Endothelial cell of umbilical vein (primary cell): ENCODE results near the gene ZC3H12C. TPM values are rescaled to one million over a fixed set of nuclear protein-coding genes. Genes with fewer than 3 reads are reported as not detected.
A peak's percentile ranks its signal among the peaks of the same experiment; 100 is the strongest.

Experiments used
- BruUV-seq: library from RNA; stranded (reverse); fragments of 400-500 nt; replicated peaks from 2 replicates; lab custom pipeline; 2021; lab: Mats Ljungman, UMichigan
- CTCF ChIA-PET: fragments of 300-600, 350-600 bp; sonication (Branson Sonifier 250); formaldehyde crosslinking; loops from one replicate; lab custom pipeline; 2021; ENCODE audit warnings: antibody characterized with exemption, inconsistent platforms; lab: Charles Lee
- POLR2A ChIA-PET: fragments of 300-600, 350-600 bp; sonication (Branson Sonifier 250); formaldehyde crosslinking; loops from one replicate; lab custom pipeline; 2021; ENCODE audit warnings: antibody characterized with exemption, inconsistent platforms; lab: Charles Lee
- DNase-seq: peaks from one replicate; pipeline ENCODE4 v3.0.0-alpha.2; 2011; ENCODE audit warnings: low read depth, low spot score
- FAIRE-seq: peaks from 2 replicates; lab custom pipeline; 2011; peaks lifted over from hg19 to GRCh38; lab: Jason Lieb, UNC
- H2AFZ ChIP-seq: 2 replicates; pipeline ENCODE4 v1.6.0; 2012; ENCODE audit warnings: low read depth, low read length, control low read depth, inconsistent platforms
- H3K27ac ChIP-seq: 2 replicates; pipeline ENCODE4 v1.5.1; 2011; ENCODE audit warnings: low read depth, mild to moderate bottlenecking, control low read depth, low read length, moderate library complexity; ENCODE audit not compliant: insufficient read depth
- H3K27me3 ChIP-seq, 2 experiments: 2 replicates each; pipeline versions ENCODE4 v1.6.0 to v1.6.1; 2011; ENCODE audit warnings: low read length in 2 of 2, mixed read lengths in 1 of 2; ENCODE audit not compliant: control insufficient read depth in 2 of 2, insufficient read depth in 2 of 2
- H3K36me3 ChIP-seq, 2 experiments: 2 replicates in 1 of 2; 3 replicates in 1 of 2; pipeline ENCODE4 v1.5.1; 2011; ENCODE audit warnings: low read length in 2 of 2, mild to moderate bottlenecking in 1 of 2, moderate library complexity in 1 of 2; ENCODE audit not compliant: control insufficient read depth in 2 of 2, insufficient read depth in 2 of 2; ENCODE audit errors: extremely low read depth in 1 of 2
- H3K4me1 ChIP-seq: 3 replicates; pipeline ENCODE4 v1.5.1; 2011; ENCODE audit warnings: mild to moderate bottlenecking, low read length; ENCODE audit not compliant: control insufficient read depth, insufficient read depth; ENCODE audit errors: extremely low read depth
- H3K4me2 ChIP-seq: 2 replicates; pipeline ENCODE4 v1.6.1; 2011; ENCODE audit warnings: low read length, control low read depth, mixed read lengths; ENCODE audit not compliant: insufficient read depth
- H3K4me3 ChIP-seq, 3 experiments: fragments of 200-600 bp in 1 of 3; sonication (generic), shearing (Covaris generic) in 1 of 3; replicated peaks in 1 of 3; 2 replicates each; pipeline ENCODE4 v1.5.1; 2011 to 2016; ENCODE audit warnings: control low read depth in 3 of 3, low read length in 3 of 3, mild to moderate bottlenecking in 2 of 3, inconsistent platforms in 1 of 3, low read depth in 1 of 3, moderate library complexity in 1 of 3; ENCODE audit not compliant: insufficient read depth in 1 of 3
- H3K79me2 ChIP-seq: 2 replicates; pipeline ENCODE4 v1.6.0; 2012; ENCODE audit warnings: low read length, inconsistent platforms; ENCODE audit not compliant: control insufficient read depth, insufficient read depth
- H3K9ac ChIP-seq: replicated peaks from 2 replicates; pipeline ENCODE3; 2011; ENCODE audit warnings: low read length, control low read depth; ENCODE audit not compliant: insufficient read depth; ENCODE audit errors: extremely low read depth
- H3K9me1 ChIP-seq: replicated peaks from 3 replicates; pipeline ENCODE4 v1.6.0; 2011; ENCODE audit warnings: mild to moderate bottlenecking, low read length; ENCODE audit not compliant: control insufficient read depth, insufficient read depth; ENCODE audit errors: extremely low read depth
- H3K9me3 ChIP-seq: replicated peaks from 2 replicates; pipeline ENCODE4 v1.5.1; 2012; ENCODE audit warnings: low read length, inconsistent platforms; ENCODE audit not compliant: control insufficient read depth, insufficient read depth
- H4K20me1 ChIP-seq: replicated peaks from 2 replicates; pipeline ENCODE3; 2011; ENCODE audit warnings: mild to moderate bottlenecking, low read length; ENCODE audit not compliant: control insufficient read depth, insufficient read depth; ENCODE audit errors: extremely low read depth
- EZH2 ChIP-seq: IDR thresholded peaks from 2 replicates; pipeline ENCODE4 v1.6.1; 2012; ENCODE audit warnings: borderline replicate concordance, low read depth, mild to moderate bottlenecking, moderate library complexity, low read length, inconsistent platforms; ENCODE audit not compliant: severe bottlenecking
- FOS ChIP-seq: IDR thresholded peaks from 2 replicates; pipeline ENCODE4 v1.6.1; 2011; ENCODE audit warnings: mild to moderate bottlenecking, low read length, moderate library complexity, borderline replicate concordance; ENCODE audit not compliant: insufficient read depth
- GATA2 ChIP-seq: IDR thresholded peaks from 2 replicates; pipeline ENCODE4 v1.7.0; 2011; ENCODE audit warnings: low read depth, mild to moderate bottlenecking, moderate library complexity, mixed read lengths, low read length; ENCODE audit not compliant: insufficient read length, insufficient read depth
- JUN ChIP-seq: IDR thresholded peaks from 2 replicates; pipeline ENCODE4 v1.6.1; 2011; ENCODE audit warnings: borderline replicate concordance, low read depth; ENCODE audit not compliant: insufficient read length, insufficient read depth
- MYC ChIP-seq: IDR thresholded peaks from one replicate; pipeline ENCODE4 v1.6.1; 2011; ENCODE audit warnings: mild to moderate bottlenecking, low read depth, low read length
- POLR2A ChIP-seq: IDR thresholded peaks from 2 replicates; pipeline ENCODE4 v1.6.1; 2012; ENCODE audit warnings: low read depth, mild to moderate bottlenecking, control low read depth, low read length
- POLR2AphosphoS5 ChIP-seq: IDR thresholded peaks from 2 replicates; pipeline ENCODE4 v1.6.1; 2012; ENCODE audit warnings: low read depth, mild to moderate bottlenecking, control low read depth, low read length, moderate library complexity; ENCODE audit not compliant: insufficient read depth
- dilution Hi-C: fragments of 300-500 bp; cut with MboI; formaldehyde crosslinking; loops from one replicate; pipeline ENCODE4 v1.15.0; 2019; ENCODE audit warnings: low sequenced_read_pairs; ENCODE audit not compliant: extremely low pct_ligation_motif_present
- intact Hi-C: fragments of 100-400 bp; cut with micrococcal nuclease; formaldehyde crosslinking; loops from one replicate; pipeline ENCODE4 v1.10.0; 2022
- polyA plus RNA-seq, 4 experiments: library from polyadenylated mRNA; depleted of rRNA in 3 of 4; stranded (reverse) in 3 of 4; unstranded in 1 of 4; fragments of >200 nt; gene quantifications; 2 replicates each; pipeline versions ENCODE4 v1.2.1 to v1.2.3, GENCODE V29; 2011 to 2012; ENCODE audit warnings: missing spikeins in 1 of 4
- total RNA-seq: library from RNA; stranded (reverse); gene quantifications from 2 replicates; pipeline ENCODE4 v1.2.3, GENCODE V29; 2021
- TF ChIP-seq, protein P1 (sequence below), 2 donors: IDR thresholded peaks; 1 replicate in 1 of 2; 2 replicates in 1 of 2; pipeline ENCODE4 v1.5.1; 2011; ENCODE audit warnings: low read length in 2 of 2, mild to moderate bottlenecking in 2 of 2, moderate library complexity in 2 of 2, control low read depth in 1 of 2, inconsistent platforms in 1 of 2, low read depth in 1 of 2; ENCODE audit not compliant: insufficient read depth in 1 of 2; ENCODE audit errors: extremely low read depth in 1 of 2
- TF ChIP-seq, protein P2 (sequence below): IDR thresholded peaks from 2 replicates; pipeline ENCODE4 v1.6.1; 2011; ENCODE audit not compliant: insufficient read depth, insufficient read length

The ZC3H12C gene
- total and polyA plus RNA-seq, 2 donors (not counting 3 experiments of a cell fraction or from before 2014, with no cell fraction given) = 5.5 to 14.7 TPM

DNA sequence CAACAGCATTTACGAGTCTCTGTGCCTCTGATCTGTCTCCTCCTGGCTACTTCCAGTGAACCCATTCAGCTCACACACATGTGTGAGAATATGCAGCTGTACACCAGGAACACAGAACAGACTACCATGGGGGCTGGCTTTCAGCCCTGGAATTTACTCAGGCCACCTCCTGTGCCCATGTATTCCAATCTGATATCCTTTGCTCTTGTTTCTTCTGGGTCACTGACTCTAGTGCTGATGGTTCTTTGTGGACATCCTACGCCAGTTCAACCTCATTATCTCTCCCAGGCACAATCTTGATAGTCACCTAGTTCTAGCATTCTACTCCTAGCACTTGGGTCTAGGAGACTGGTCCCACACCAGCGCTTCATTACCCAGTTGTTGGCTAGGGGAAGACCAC is 23.0 kb upstream of the ZC3H12C start:
- no peak for FAIRE-seq
- POLR2A ChIA-PET = no interaction called here
- no peaks in the 10 kb centered on the region for H3K9me3 ChIP-seq
- BruUV-seq = no TSS peak
- peaks cover 22% of the 10 kb centered on the region for H3K4me1 ChIP-seq
- no peaks in the 10 kb centered on the region for H3K9me1 ChIP-seq
- H3K4me3 ChIP-seq = no peak overlapping the region
- H3K79me2 ChIP-seq = no peaks in the 10 kb centered on the region
- intact Hi-C loops (no loop called here), dilution Hi-C loops (no loop called here)
- DNase-seq = no peak
- no peaks in the 10 kb centered on the region for H3K36me3 ChIP-seq
- peak overlapping the region; percentile 19 for H2AFZ ChIP-seq
- H3K4me2 ChIP-seq = peak overlapping the region; percentile 39
- H3K27ac ChIP-seq = peak overlapping the region; percentile 95
- no peaks in the 10 kb centered on the region for H3K27me3 ChIP-seq
- no peaks in the 10 kb centered on the region for H4K20me1 ChIP-seq
- TF ChIP-seq FOS (no peak), MYC (no peak), JUN (no peak), GATA2 (no peak), EZH2 (no peak), POLR2AphosphoS5 (no peak), POLR2A (no peak)
- TF ChIP-seq, protein P1, sequence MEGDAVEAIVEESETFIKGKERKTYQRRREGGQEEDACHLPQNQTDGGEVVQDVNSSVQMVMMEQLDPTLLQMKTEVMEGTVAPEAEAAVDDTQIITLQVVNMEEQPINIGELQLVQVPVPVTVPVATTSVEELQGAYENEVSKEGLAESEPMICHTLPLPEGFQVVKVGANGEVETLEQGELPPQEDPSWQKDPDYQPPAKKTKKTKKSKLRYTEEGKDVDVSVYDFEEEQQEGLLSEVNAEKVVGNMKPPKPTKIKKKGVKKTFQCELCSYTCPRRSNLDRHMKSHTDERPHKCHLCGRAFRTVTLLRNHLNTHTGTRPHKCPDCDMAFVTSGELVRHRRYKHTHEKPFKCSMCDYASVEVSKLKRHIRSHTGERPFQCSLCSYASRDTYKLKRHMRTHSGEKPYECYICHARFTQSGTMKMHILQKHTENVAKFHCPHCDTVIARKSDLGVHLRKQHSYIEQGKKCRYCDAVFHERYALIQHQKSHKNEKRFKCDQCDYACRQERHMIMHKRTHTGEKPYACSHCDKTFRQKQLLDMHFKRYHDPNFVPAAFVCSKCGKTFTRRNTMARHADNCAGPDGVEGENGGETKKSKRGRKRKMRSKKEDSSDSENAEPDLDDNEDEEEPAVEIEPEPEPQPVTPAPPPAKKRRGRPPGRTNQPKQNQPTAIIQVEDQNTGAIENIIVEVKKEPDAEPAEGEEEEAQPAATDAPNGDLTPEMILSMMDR (IDR thresholded peaks at IDR 0.05; ENCODE audit: extremely low read depth in 1 of 2, insufficient read depth in 1 of 2, low read depth in 1 of 2, low read length in 2 of 2) = no peak
- TF ChIP-seq, protein P2, sequence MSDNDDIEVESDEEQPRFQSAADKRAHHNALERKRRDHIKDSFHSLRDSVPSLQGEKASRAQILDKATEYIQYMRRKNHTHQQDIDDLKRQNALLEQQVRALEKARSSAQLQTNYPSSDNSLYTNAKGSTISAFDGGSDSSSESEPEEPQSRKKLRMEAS = no peak
- H3K9ac ChIP-seq = peak overlapping the region; percentile 48
- CTCF ChIA-PET = interaction anchor here (1.0 to 2.6 kb wide), 6 partner anchors 8 to 359 kb away, joined by 3 to 29 read pairs (median 6); partner anchors contain the start of gene ZC3H12C
